NT2/D1 (cell line): ENCODE measurements around the gene YBX1.

ENCODE experiments used
- YY1 ChIP-seq: IDR thresholded peaks from 2 replicates; pipeline ENCODE4 v1.6.1; 2011; ENCODE audit not compliant: insufficient read length, insufficient read depth
- ZNF274 ChIP-seq: IDR thresholded peaks from 2 replicates; pipeline ENCODE4 v1.6.1; 2011; ENCODE audit warnings: mild to moderate bottlenecking, low read depth, low read length

GRCh38 chr1:42682739-42683531, 717 bp downstream of the YBX1 start:
- TF ChIP-seq YY1: no peak
- TF ChIP-seq ZNF274: no peak
